HG03108 (cell line): ENCODE data around the gene CLP1.

Experiments
- ATAC-seq: cut with Tn5 transposase; IDR thresholded peaks from one replicate; pipeline ENCODE4 v1.9.1; 2021; ENCODE audit warnings: moderate library complexity; ENCODE audit not compliant: unreplicated experiment

The CLP1 gene

GRCh38 chr11:57657194-57658022 lies at the start of gene CLP1:
CLP1 (plus strand) TSS chr11:57657762; CDS start chr11:57659477, 1,715 bp downstream.
- ATAC-seq, result peak; percentile 99

DNA sequence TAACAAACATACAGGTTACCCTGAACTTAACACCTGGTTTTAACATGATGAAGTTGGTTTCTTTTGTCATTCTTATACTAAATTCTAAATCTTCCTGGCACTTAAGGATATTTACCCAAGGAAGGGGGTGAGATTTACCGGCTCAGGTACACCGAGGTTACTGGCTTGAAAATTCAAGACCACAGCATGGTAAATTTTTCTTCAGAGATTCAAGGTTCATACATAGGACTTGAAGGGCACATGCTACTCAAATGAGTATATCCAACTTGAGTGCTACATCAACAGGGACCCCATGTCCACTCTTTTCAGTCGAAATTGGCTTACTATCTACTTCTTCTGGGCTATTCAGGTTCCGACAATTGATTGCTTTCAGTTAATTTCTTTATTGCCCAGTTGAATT lies 47.4 kb upstream of the CLP1 start:
- no peak for ATAC-seq

GRCh38 chr11:57614234-57614772 lies 43.3 kb upstream of the CLP1 start:
- no peak for ATAC-seq

DNA sequence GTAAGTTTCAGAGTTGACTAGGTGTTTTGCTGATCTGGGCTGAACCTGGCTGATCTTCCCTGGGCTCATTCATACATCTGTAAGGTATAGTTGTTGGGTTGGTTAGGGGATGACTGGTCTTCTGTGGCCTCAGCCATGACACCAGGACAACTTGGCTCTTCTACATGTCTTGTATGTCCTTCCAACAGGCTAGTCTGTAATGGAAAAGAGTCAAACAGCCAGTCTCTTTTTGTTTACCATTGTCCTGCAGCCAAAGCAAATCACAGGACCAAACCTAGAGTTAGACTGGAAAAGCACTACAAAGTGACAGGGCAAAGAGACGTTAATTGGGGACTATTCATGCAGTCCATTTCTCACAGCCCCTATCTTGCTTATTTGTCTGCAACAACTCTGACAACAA lies 42.3 kb upstream of the CLP1 start:
- no peak for ATAC-seq

DNA sequence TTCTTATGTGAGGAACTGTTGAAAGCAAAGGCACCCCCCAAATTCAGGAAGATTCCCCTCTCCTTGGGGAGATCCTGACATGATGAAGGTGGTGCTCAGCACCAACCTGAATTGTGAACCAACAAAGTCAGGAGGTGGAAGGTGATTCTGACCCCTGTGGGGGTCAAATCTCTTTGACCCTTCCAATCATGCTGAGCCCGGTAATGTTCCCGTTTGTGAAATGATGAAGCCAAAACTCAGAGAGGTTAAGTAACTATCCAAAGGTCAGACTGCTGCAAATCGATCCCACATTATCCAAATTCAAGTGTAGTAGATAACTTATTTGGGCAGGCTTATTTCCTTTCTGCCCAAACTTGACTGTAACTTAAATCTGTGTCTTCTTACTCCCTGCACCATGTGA lies 41.0 kb upstream of the CLP1 start:
- no peak for ATAC-seq

DNA sequence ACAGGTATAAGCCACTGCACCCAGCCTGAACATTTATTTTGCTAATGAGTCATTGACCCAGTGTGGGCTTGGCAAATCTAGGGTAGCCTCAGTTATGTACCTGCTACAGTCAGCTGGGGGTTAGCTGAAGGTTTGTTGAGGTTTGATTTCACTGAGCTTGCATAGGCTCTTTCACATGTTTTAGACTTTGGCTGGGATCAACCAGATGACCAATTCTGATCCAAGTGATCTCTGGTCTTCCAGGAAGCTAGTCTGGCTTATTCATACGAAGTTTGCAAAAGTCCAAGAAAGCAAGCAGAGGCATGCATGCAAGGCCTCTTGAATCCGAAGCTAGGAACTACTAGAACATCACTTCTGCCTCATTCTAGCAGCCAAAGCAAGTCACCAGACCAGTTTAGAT lies 39.1 kb upstream of the CLP1 start:
- no peak for ATAC-seq

GRCh38 chr11:57619331-57619730 lies 38.2 kb upstream of the CLP1 start:
- ATAC-seq, result no peak

DNA sequence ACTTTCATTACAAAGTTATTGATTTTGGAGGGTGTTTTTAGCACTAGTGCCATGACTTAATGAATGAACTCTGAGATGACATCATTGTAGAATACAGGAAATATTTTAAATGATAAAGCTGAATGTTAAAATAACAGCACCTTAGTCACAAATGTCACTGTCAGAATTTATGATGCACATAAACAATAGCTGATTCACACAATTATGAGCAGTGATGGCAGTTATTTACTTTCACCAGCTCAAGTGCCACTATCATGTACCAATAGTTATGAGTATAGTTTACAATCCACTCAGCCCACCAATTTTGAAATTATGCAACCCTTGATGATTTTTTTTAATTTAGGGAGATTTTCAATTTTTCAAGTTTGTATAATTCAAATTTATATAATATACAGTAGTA lies 37.1 kb upstream of the CLP1 start:
- ATAC-seq, result no peak

DNA sequence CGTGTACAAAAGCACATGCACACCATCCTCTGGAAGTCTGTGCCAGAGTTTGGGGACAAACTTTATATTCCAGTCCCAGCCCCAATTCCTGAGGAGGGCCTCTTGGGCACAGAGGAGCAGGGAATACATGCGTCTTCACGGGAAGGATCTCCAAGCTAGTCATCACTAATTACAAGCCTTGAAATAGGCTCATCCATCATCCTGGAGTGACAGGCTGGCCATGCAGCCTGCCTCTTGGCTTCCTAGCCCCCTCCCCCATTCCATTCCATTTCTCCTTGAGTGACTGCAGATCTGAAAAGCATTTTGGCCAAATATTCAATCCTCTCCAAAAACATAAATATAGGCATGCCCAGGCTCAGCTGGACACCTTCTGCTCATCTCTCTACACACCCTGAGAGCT lies 35.3 kb upstream of the CLP1 start:
- ATAC-seq, result no peak

- no peak for ATAC-seq
Measured at GRCh38 chr11:57624864-57625263, 32.7 kb upstream of the CLP1 start.

DNA sequence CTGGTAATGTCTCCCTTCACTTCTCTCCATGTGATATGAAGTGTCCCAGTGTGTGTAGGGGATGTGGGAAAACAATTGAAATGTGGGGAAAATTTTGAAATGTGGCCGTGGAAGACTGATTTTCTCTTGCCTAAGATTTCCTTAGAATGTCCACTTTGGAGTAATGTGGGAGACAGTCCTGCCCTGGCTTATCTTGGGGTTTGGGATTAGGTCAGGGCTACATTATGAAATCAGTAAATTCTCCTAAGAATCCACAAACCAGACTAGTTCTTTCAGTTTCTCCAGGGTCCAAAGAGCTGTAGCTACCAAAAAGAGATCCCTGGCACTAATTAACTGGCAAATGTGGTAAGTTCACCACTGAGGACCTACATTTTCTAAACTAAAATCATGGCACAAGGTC lies 30.7 kb upstream of the CLP1 start:
- no peak for ATAC-seq

DNA sequence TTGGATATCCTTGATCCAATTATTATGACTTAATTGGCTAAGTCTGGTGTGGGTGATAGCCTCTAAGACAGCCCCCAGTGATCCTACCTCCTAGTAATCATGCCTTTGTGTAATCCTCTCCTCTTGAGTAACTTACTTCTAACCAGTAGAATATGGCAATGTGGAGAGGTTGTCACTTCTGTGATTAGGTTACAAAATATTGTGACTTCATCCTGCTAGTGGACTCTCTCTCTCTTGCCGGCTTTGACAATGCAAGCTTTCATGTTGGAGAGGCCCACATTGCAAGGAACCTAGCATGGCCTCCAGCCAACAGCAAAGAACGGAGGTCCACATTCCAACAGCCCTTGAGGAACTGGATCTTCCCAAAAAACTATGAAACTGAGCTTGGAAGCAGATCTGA lies 27.4 kb upstream of the CLP1 start:
- ATAC-seq, result no peak

- no peak for ATAC-seq
Measured at GRCh38 chr11:57632116-57632515, 25.4 kb upstream of the CLP1 start.

GRCh38 chr11:57633394-57634070 lies 24.0 kb upstream of the CLP1 start:
- no peak for ATAC-seq

DNA sequence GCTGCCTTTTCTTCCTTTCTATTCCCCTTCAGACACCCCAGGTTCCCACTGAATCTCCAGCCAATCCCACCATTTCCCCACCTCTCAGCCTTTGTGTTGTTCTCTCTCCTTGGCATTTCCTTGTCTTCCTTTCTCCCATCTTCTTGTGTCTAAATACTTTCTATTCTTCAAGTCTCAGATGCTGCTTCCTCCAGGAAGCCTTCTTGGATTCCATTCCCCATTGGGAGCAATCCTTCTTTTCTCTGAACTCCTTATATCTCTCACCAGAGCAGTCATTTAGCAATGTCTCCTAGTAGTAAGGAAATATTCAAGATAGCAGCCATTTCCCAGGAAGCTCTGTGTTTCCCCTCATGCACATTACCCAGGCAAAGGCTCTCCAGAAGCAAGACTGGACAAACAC lies 23.3 kb upstream of the CLP1 start:
- ATAC-seq, result no peak

GRCh38 chr11:57635246-57635645 lies 22.3 kb upstream of the CLP1 start:
- no peak for ATAC-seq

GRCh38 chr11:57637626-57638004 lies 19.9 kb upstream of the CLP1 start:
- ATAC-seq, result no peak

DNA sequence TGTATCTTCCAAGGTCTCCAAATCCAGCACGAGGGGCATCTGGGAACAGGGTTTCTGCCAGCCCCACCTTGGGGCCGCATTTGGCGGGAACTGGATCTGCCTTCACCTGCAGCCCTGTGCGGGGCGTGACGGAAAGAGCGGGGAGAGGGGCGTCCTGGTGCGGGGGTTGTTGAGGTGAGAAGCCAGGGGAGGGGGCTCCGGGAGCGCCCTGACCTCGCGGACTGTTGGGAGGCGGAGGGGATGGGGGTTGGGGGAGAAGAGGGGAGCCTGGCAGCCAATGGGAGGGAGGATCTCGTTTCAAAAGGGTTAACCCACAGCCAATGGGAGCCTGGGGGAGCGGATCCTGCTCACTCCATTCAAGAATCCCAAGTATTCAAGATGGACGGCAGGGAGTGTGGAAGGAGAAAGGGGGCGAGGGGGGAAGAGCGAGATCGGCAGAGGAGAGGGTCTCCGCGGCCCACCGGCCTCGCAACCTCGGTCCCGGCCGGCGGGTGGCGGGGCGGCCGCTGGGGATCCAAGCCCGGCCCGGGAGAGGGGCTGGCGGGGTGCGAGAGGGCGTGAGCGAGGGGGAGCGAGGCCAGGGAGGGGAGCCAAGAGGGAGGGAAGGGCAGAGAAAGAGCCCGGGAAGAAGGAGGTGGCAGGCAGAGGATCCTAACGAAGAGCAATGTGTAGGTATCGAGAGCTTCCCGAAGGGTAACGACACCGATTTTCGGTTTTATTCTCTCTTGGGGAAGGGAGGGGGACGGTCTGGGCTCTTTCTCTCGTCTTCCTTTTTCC lies 19.4 kb upstream of the CLP1 start:
- ATAC-seq, result no peak

GRCh38 chr11:57638811-57639320 lies 18.7 kb upstream of the CLP1 start:
- no peak for ATAC-seq

GRCh38 chr11:57639321-57640067 lies 18.1 kb upstream of the CLP1 start:
- no peak for ATAC-seq
